H9 (cell line): ENCODE data around the gene COG4. TPM values are rescaled to one million over a fixed set of nuclear protein-coding genes. Genes with fewer than 3 reads are reported as not detected.

ENCODE experiments used
- DNase-seq: peaks from one replicate; pipeline ENCODE4 v3.0.0-alpha.2; 2017
- H2AFZ ChIP-seq: one replicate; pipeline ENCODE4 v1.6.1; 2013; ENCODE audit warnings: mild to moderate bottlenecking, low read length, control low read depth, moderate library complexity
- H2AK5ac ChIP-seq: 2 replicates; pipeline ENCODE4 v1.6.1; 2013; ENCODE audit warnings: low read length, control low read depth, mixed read lengths; ENCODE audit not compliant: insufficient read length
- H2BK120ac ChIP-seq: one replicate; pipeline ENCODE4 v1.6.1; 2013; ENCODE audit warnings: low read depth, mild to moderate bottlenecking, low read length, control low read depth, inconsistent platforms; ENCODE audit not compliant: poor library complexity, severe bottlenecking
- H2BK12ac ChIP-seq: 2 replicates; pipeline ENCODE4 v1.6.1; 2013; ENCODE audit warnings: low read length, control low read depth, mixed read lengths, low read depth; ENCODE audit not compliant: insufficient read length
- H2BK15ac ChIP-seq: 2 replicates; pipeline ENCODE4 v1.6.1; 2013; ENCODE audit warnings: low read depth, low read length, control low read depth
- H2BK20ac ChIP-seq: one replicate; pipeline ENCODE4 v1.6.1; 2013; ENCODE audit warnings: low read depth, mild to moderate bottlenecking, low read length, control low read depth, inconsistent platforms; ENCODE audit not compliant: poor library complexity, severe bottlenecking
- H2BK5ac ChIP-seq: 2 replicates; pipeline ENCODE4 v1.6.1; 2013; ENCODE audit warnings: low read length, control low read depth, mixed read lengths; ENCODE audit not compliant: insufficient read length
- H3K14ac ChIP-seq: 2 replicates; pipeline ENCODE4 v1.6.1; 2013; ENCODE audit warnings: low read length, control low read depth; ENCODE audit not compliant: insufficient read depth
- H3K18ac ChIP-seq: 2 replicates; pipeline ENCODE4 v1.6.1; 2013; ENCODE audit warnings: low read depth, mild to moderate bottlenecking, mixed read lengths, low read length, control low read depth; ENCODE audit not compliant: insufficient read length
- H3K23ac ChIP-seq: 2 replicates; pipeline ENCODE4 v1.6.1; 2013; ENCODE audit warnings: low read length, control low read depth, mixed read lengths, low read depth; ENCODE audit not compliant: insufficient read length
- H3K23me2 ChIP-seq: 2 replicates; pipeline ENCODE4 v1.6.1; 2013; ENCODE audit warnings: low read depth, mild to moderate bottlenecking, mixed read lengths, low read length, control low read depth; ENCODE audit not compliant: insufficient read length, poor library complexity, severe bottlenecking
- H3K27ac ChIP-seq: 2 replicates; pipeline ENCODE4 v1.5.1; 2013; ENCODE audit warnings: low read length, control low read depth, mixed read lengths, low read depth; ENCODE audit not compliant: insufficient read length
- H3K27me3 ChIP-seq: 2 replicates; pipeline ENCODE4 v1.6.1; 2013; ENCODE audit warnings: low read length, control low read depth, inconsistent platforms; ENCODE audit not compliant: insufficient read depth
- H3K4ac ChIP-seq: 2 replicates; pipeline ENCODE4 v1.6.1; 2013; ENCODE audit warnings: low read depth, mild to moderate bottlenecking, control low read depth, inconsistent platforms, low read length, moderate library complexity
- H3K4me1 ChIP-seq: 2 replicates; pipeline ENCODE4 v1.6.1; 2013; ENCODE audit warnings: low read length, control low read depth, inconsistent platforms; ENCODE audit not compliant: insufficient read depth
- H3K4me2 ChIP-seq: 2 replicates; pipeline ENCODE4 v1.6.1; 2013; ENCODE audit warnings: low read length, control low read depth, mixed read lengths; ENCODE audit not compliant: insufficient read length, insufficient read depth
- H3K56ac ChIP-seq: 2 replicates; pipeline ENCODE4 v1.6.1; 2013; ENCODE audit warnings: low read depth, mild to moderate bottlenecking, mixed read lengths, low read length, control low read depth; ENCODE audit not compliant: insufficient read length
- H3K79me1 ChIP-seq: 2 replicates; pipeline ENCODE4 v1.6.1; 2013; ENCODE audit warnings: low read depth, mild to moderate bottlenecking, moderate library complexity, low read length, control low read depth, inconsistent platforms; ENCODE audit not compliant: insufficient read depth, poor library complexity, severe bottlenecking
- H3K79me2 ChIP-seq: 2 replicates; pipeline ENCODE4 v1.6.1; 2013; ENCODE audit warnings: low read length, control low read depth, inconsistent platforms; ENCODE audit not compliant: insufficient read depth
- H3K9ac ChIP-seq: 2 replicates; pipeline ENCODE4 v1.6.1; 2013; ENCODE audit warnings: low read length, control low read depth, mixed read lengths; ENCODE audit not compliant: insufficient read length; ENCODE audit errors: extremely low read depth
- H3K9me3 ChIP-seq: one replicate; pipeline ENCODE4 v1.6.1; 2013; ENCODE audit warnings: low read depth, low read length, inconsistent platforms; ENCODE audit not compliant: control insufficient read depth
- H3T11ph ChIP-seq: one replicate; pipeline ENCODE4 v1.6.1; 2013; ENCODE audit warnings: mild to moderate bottlenecking, low read length, control low read depth, inconsistent platforms
- H4K20me1 ChIP-seq: one replicate; pipeline ENCODE4 v1.6.1; 2013; ENCODE audit not compliant: control insufficient read depth, insufficient read length, insufficient read depth
- H4K5ac ChIP-seq: 2 replicates; pipeline ENCODE4 v1.6.1; 2013; ENCODE audit warnings: low read depth, mild to moderate bottlenecking, mixed read lengths, low read length, control low read depth; ENCODE audit not compliant: insufficient read length
- H4K8ac ChIP-seq: replicated peaks from 2 replicates; pipeline ENCODE4 v1.6.1; 2013; ENCODE audit warnings: low read length, control low read depth, mixed read lengths, low read depth; ENCODE audit not compliant: insufficient read length
- H4K91ac ChIP-seq: 2 replicates; pipeline ENCODE4 v1.6.1; 2013; ENCODE audit warnings: low read depth, mild to moderate bottlenecking, moderate library complexity, mixed read lengths, low read length, control low read depth; ENCODE audit not compliant: insufficient read length
- H3K27ac Mint-ChIP-seq, 3 experiments: 2 replicates in 2 of 3; 3 replicates in 1 of 3; pipeline ENCODE4 v1.8.0; 2020 to 2021; ENCODE audit warnings: mixed read lengths in 3 of 3, mild to moderate bottlenecking in 1 of 3, moderate library complexity in 1 of 3
- H3K27me3 Mint-ChIP-seq: 2 replicates; pipeline ENCODE4 v1.8.0; 2021; ENCODE audit warnings: low read depth, mild to moderate bottlenecking, moderate library complexity, mixed read lengths
- H3K36me3 Mint-ChIP-seq, 3 experiments: 2 replicates in 2 of 3; 3 replicates in 1 of 3; pipeline ENCODE4 v1.8.0; 2020 to 2021; ENCODE audit warnings: low read depth in 3 of 3, mixed read lengths in 3 of 3; ENCODE audit not compliant: insufficient read depth in 1 of 3
- H3K4me1 Mint-ChIP-seq, 2 experiments: 2 replicates each; pipeline ENCODE4 v1.8.0; 2020; ENCODE audit warnings: mixed read lengths in 2 of 2
- H3K4me3 Mint-ChIP-seq, 2 experiments: 2 replicates in 1 of 2; 3 replicates in 1 of 2; pipeline ENCODE4 v1.8.0; 2020 to 2021; ENCODE audit warnings: mild to moderate bottlenecking in 2 of 2, mixed read lengths in 2 of 2, moderate library complexity in 1 of 2
- H3K9me3 Mint-ChIP-seq, 2 experiments: 2 replicates in 1 of 2; 3 replicates in 1 of 2; pipeline ENCODE4 v1.8.0; 2020; ENCODE audit warnings: mild to moderate bottlenecking in 2 of 2, mixed read lengths in 2 of 2, moderate library complexity in 1 of 2
- CTCF ChIP-seq: fragments of 200-600 bp; sonication (generic); conservative IDR thresholded peaks from 3 replicates; pipeline ENCODE4 v1.8.0; 2021; ENCODE audit warnings: antibody characterized with exemption, mild to moderate bottlenecking
- WGBS: extraction: QIAGEN DNeasy Blood & Tissue Kit; methylation state at CpG from one replicate; pipeline ENCODE4 v1.1.7; 2013; ENCODE audit warnings: missing lambda C conversion rate, low lambda C conversion rate, mixed read lengths; ENCODE audit not compliant: insufficient read length; ENCODE audit errors: extremely low coverage; 5-methylcytosine and 5-hydroxymethylcytosine counted together
- total RNA-seq: library from RNA; stranded (reverse); gene quantifications from 2 replicates; pipeline ENCODE4 v1.2.1, GENCODE V29; 2021

COG4 gene
- total RNA-seq, 1 experiment from 2014 or later = 51.9 TPM

- H3K36me3 Mint-ChIP-seq = peaks cover 71 to 95% (median 90%) of the 10 kb centered on the region in 3 experiments
- no peak overlapping the region for H3K56ac ChIP-seq
Measured at GRCh38 chr16:70552675-70553074, 29.3 kb upstream of the COG4 start.

More at GRCh38 chr16:70552675-70553074, 29.3 kb upstream of the COG4 start:
- TF ChIP-seq CTCF = no peak
- Histone ChIP-seq H3K79me2 (peaks cover 8% of the 10 kb centered on the region; the same call in 1 of the 2 replicates), H4K5ac (no peak overlapping the region), H3K27ac (no peak overlapping the region), H3K4me1 (no peaks in the 10 kb centered on the region), H3K23me2 (no peaks in the 10 kb centered on the region), H2BK120ac (no peak overlapping the region), H3K18ac (no peak overlapping the region), H2BK20ac (no peak overlapping the region), H3K14ac (no peak overlapping the region), H4K91ac (no peak overlapping the region), H3T11ph (no peak overlapping the region), H3K23ac (no peak overlapping the region), H2BK5ac (no peak overlapping the region), H3K4ac (no peak overlapping the region), H3K4me2 (no peak overlapping the region), H2BK15ac (no peak overlapping the region), H3K27me3 (no peaks in the 10 kb centered on the region), H2AK5ac (no peak overlapping the region), H3K9me3 (no peaks in the 10 kb centered on the region), H3K9ac (no peak overlapping the region), H2AFZ (no peak overlapping the region), H3K79me1 (no peaks in the 10 kb centered on the region), H4K20me1 (no peaks in the 10 kb centered on the region), H4K8ac (no peak overlapping the region), H2BK12ac (no peak overlapping the region)
- no peak overlapping the region; a peak in 1 of 7 replicates for H3K27ac Mint-ChIP-seq
- no peak overlapping the region for H3K4me3 Mint-ChIP-seq
- no peaks in the 10 kb centered on the region for H3K9me3 Mint-ChIP-seq
- DNase-seq = no peak
- H3K4me1 Mint-ChIP-seq = peaks cover 12 to 22% of the 10 kb centered on the region in 2 experiments
- no peaks in the 10 kb centered on the region for H3K27me3 Mint-ChIP-seq
- WGBS = no CpG with 5 or more reads among the region's 8 CpGs
